ENCODE results near the gene ERFE. TPM values are rescaled to one million over a fixed set of nuclear protein-coding genes. Genes with fewer than 3 reads are reported as not detected.

ERFE gene
- total and polyA plus RNA-seq, 10 of the 15 experiments (the other 5 are each of a cell fraction or from before 2014, with no cell fraction given), result not detected

DNA sequence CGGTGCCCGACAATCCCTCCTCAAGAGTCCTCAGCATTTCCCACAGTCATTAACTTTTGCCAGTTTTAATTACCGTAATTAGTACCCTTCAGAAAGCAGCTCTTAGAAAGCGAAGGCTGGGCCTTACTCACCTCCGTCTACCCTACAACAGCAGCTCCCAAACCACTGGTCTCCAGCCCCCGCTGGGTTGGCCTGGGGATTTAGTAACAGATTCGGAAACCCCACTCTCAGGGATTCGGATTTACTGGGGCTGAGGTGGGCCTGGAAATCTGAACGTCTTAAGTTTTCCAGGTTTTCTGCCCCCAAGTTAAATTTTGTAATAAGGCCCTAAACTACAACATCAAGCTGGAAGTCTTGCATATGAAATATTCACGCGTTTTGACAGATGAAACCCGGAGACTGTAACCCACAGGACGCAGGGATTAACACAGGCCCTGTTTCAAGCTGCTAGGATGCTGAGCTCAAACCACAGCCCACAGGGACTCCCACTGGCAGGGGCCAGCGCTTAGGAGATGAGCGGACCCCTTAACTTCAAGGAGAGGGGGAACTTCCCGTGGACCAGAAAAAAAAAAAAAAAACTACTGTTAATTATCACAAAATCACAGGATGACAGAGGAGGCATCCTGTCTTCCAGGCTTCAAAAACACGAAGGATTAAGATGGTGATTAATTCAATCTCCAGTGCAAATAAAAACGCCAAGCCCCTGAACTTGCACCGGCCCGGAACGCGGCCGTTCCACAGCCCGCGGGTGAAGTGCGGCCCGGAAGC, 43.7 kb downstream of the ERFE start:
- H3K4me2 ChIP-seq (ENCODE audit: control insufficient read depth, insufficient read depth), result peak overlapping the region; percentile 93
- ATAC-seq (no peak), FAIRE-seq (peak; percentile 13), DNase-seq (ENCODE audit: low read depth, low spot score) (no peak)
- H3K27me3 ChIP-seq (replicated peaks in 1 of 2; ENCODE audit: control insufficient read depth in 2 of 2, insufficient read depth in 2 of 2, low read length in 1 of 2), result no peaks in the 10 kb centered on the region
- H4K20me1 ChIP-seq (ENCODE audit: control insufficient read depth, insufficient read depth), result peaks cover 6% of the 10 kb centered on the region
- no peaks in the 10 kb centered on the region for H3K36me3 ChIP-seq (ENCODE audit: control insufficient read depth in 2 of 2, insufficient read depth in 2 of 2, low read length in 1 of 2)
- intact Hi-C loops (cut with micrococcal nuclease; ENCODE audit: unreplicated experiment), result loop anchor here (5.0 kb wide), 1 partner anchor 40 kb away; the partner anchor contains the start of gene HES6
- H2AFZ ChIP-seq (ENCODE audit: control insufficient read depth, low read depth, low read length), result peak overlapping the region; percentile 52; the same call in 1 of the 2 replicates
- TSS peak; percentile 56 for BruUV-seq (replicated peaks)
- peak overlapping the region; percentile 88 for H3K9ac ChIP-seq (ENCODE audit: control insufficient read depth, insufficient read depth, low read length)
- no peaks in the 10 kb centered on the region for H3K9me3 ChIP-seq (replicated peaks; ENCODE audit: control insufficient read depth, insufficient read depth, low read length)
- in situ Hi-C loops (cut with MboI), result no loop called here
- ChIA-PET RAD21 (ENCODE audit: unreplicated experiment) (interaction anchor here (0.9 to 1.5 kb wide), 2 partner anchors 141 to 234 kb away, joined by 3 to 5 read pairs; no protein-coding TSS in a partner anchor), POLR2A (interaction anchor here (0.7 to 1.7 kb wide), 5 partner anchors 31 to 1050 kb away, joined by 3 to 6 read pairs (median 5); partner anchors contain the start of gene HES6), CTCF (interaction anchor here (0.6 to 1.4 kb wide), 6 partner anchors 9 to 272 kb away, joined by 3 to 4 read pairs (median 3); no protein-coding TSS in a partner anchor), SMC1A (ENCODE audit: uncharacterized antibody, unreplicated experiment) (interaction anchor here (0.9 to 1.4 kb wide), 3 partner anchors 10 to 94 kb away, joined by 3 to 4 read pairs (median 3); no protein-coding TSS in a partner anchor)
- peak overlapping the region; percentile 76 for H3K27ac ChIP-seq (ENCODE audit: control insufficient read depth, insufficient read depth)
- TF ChIP-seq SMARCA5 (IDR thresholded peaks at IDR 0.05) (0 out of 2 replicates have a peak, but pooled peaks have one; percentile 10), PML (IDR thresholded peaks at IDR 0.05; ENCODE audit: low read length) (no peak), RUNX3 (IDR thresholded peaks at IDR 0.05; ENCODE audit: low read length) (peak; percentile 42), ZNF384 (IDR thresholded peaks at IDR 0.05; ENCODE audit: borderline replicate concordance, low read depth, low read length) (0 out of 2 replicates have a peak, but pooled peaks have one; percentile 6), MXI1 (IDR thresholded peaks at IDR 0.05; ENCODE audit: low read depth, low read length) (peak; percentile 10; the same call in 1 of the 2 replicates), POU2F2 (IDR thresholded peaks at IDR 0.05; ENCODE audit: borderline replicate concordance, low read depth, low read length) (0 out of 3 replicates have a peak, but pooled peaks have one; percentile 3), HDAC6 (IDR thresholded peaks at IDR 0.05; ENCODE audit: unreplicated experiment) (no peak)
- H3K79me2 ChIP-seq (ENCODE audit: control insufficient read depth, insufficient read depth, low read length), result peaks cover 61% of the 10 kb centered on the region
- H3K4me1 ChIP-seq (ENCODE audit: control insufficient read depth, insufficient read depth, low read length), result peaks cover 12% of the 10 kb centered on the region
- peak overlapping the region; percentile 79 for H3K4me3 ChIP-seq
- WGBS (ENCODE audit: insufficient coverage, insufficient replicate concordance, low lambda C conversion rate, missing lambda C conversion rate), result 4% methylated on average over 27 of the region's 27 CpGs

Measured in GM12878 (cell line).